Measurements from ENCODE around the gene GHRH.

The GHRH gene

DNA sequence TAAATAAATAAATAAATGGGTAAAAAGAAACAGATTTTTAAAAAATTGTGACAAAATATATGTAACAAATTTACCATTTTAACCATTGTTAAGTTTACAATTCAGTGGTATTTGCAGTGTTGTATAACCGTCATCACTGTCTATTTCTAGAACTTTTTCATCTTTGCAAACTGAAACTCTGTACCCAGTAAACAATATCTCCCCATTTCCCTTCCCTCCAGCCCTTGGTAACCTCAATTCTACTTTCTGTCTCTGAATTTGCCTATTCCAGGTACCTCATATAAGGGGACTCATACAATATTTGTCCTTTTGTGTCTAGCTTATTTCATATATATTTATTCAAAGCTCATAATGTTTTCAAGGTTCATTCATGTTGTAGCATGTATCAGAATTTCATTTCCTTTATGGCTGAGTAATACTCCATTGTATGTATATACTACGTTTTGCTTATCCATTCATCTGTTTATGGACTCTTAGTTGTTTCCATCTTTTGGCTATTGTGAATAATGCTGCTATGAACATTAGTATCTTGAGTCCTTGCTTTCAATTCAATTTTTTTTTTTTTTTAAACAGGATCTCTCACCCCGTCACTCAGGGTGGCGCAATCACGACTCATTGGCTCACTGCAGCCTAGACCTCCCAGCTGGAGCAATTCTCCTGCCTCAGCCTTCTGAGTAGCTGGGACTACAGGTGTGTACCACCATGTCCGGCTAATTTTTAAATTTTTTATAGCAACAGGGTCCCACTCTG lies 36.8 kb upstream of the GHRH start:
- no peaks in the 10 kb centered on the region for H3K27me3 ChIP-seq (ENCODE audit: control insufficient read depth in 3 of 3, insufficient read depth in 3 of 3, low read depth in 1 of 3, low read length in 3 of 3)
- H2BK120ac ChIP-seq (ENCODE audit: low read depth, low read length): no peak overlapping the region
- H3K9ac ChIP-seq (ENCODE audit: low read depth, low read length, poor library complexity): no peak overlapping the region
- H3K79me1 ChIP-seq (ENCODE audit: low read depth, low read length): peaks cover 4% of the 10 kb centered on the region
- no peak overlapping the region for H4K91ac ChIP-seq (ENCODE audit: low read depth, low read length, poor library complexity)
- H2AFZ ChIP-seq (ENCODE audit: low read length): no peak overlapping the region
- H2BK5ac ChIP-seq (ENCODE audit: low read length): no peak overlapping the region
- no peak overlapping the region for H3K4me3 ChIP-seq (ENCODE audit: low read length in 2 of 2)
- DNase-seq (ENCODE audit: low spot score): no peak
- no peak overlapping the region for H4K8ac ChIP-seq (ENCODE audit: low read depth, low read length)
- H3K9me3 ChIP-seq (replicated peaks in 1 of 2; ENCODE audit: control insufficient read depth in 2 of 2, insufficient read depth in 1 of 2, low read depth in 1 of 2, low read length in 2 of 2): peaks cover 0 to 6% of the 10 kb centered on the region in 2 donors
- H3K4me2 ChIP-seq (ENCODE audit: insufficient read depth, low read length, poor library complexity, severe bottlenecking): no peak overlapping the region
- peaks cover 13 to 74% of the 10 kb centered on the region in 2 donors for H3K36me3 ChIP-seq (replicated peaks in 1 of 2; ENCODE audit: control insufficient read depth in 2 of 2, insufficient read depth in 2 of 2, low read length in 2 of 2)
- no peak overlapping the region for H3K18ac ChIP-seq (ENCODE audit: low read length)
- H2BK12ac ChIP-seq (ENCODE audit: low read length): no peak overlapping the region
- H3K27ac ChIP-seq (replicated peaks; ENCODE audit: low read length): no peak overlapping the region
- H2BK15ac ChIP-seq (ENCODE audit: low read length): no peak overlapping the region
- H2AK5ac ChIP-seq (ENCODE audit: low read depth, low read length): no peak overlapping the region
- no peak overlapping the region for H3K4ac ChIP-seq (ENCODE audit: low read length)
- no peak overlapping the region for H3K14ac ChIP-seq (ENCODE audit: low read length)
- WGBS, 2 donors (ENCODE audit: extremely low coverage in 2 of 2, insufficient read length in 2 of 2, insufficient replicate concordance in 1 of 2): no CpG with 5 or more reads among the region's 6 CpGs
- H3K23ac ChIP-seq (ENCODE audit: low read depth, low read length, poor library complexity): no peak overlapping the region
- peaks cover 4 to 9% of the 10 kb centered on the region in 2 donors for H3K4me1 ChIP-seq (ENCODE audit: control insufficient read depth in 2 of 2, insufficient read depth in 1 of 2, low read depth in 1 of 2, low read length in 2 of 2)

DNA sequence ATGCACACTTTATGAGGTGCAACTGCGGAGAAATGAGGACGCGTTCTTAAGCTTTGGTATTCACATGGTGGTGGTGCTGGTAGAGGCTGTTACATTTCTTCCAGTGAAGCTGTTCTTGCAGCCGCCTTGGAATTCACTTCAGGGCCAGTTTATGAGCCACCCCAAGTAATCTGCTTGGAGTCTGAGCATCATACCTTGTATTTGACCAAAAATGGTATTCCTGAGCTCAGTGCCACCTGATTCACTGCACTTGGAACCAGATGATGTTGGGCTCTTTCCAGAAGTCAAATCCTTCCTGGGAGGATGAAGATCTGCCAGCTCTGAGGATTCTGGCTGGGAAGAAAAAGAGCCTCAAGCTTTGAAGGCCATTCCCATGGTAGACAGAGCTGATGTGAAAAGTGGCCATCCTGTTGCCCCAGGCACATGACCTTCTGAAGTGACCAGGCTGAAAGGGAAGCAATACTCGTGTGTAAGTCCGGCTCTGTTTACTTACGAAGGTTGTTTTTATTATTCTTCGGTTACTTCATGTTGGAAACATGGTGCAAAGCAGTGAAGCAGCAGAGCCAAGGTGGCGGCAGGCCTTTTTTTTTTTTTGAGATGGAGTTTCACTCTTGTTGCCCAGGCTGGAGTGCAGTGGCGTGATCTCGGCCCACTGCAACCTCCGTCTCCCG lies 35.6 kb upstream of the GHRH start:
- Histone ChIP-seq H3K27ac (replicated peaks; ENCODE audit: low read length) (no peak overlapping the region), H3K4me1 (ENCODE audit: control insufficient read depth in 2 of 2, insufficient read depth in 1 of 2, low read depth in 1 of 2, low read length in 2 of 2) (peaks cover 4 to 9% of the 10 kb centered on the region in 2 donors)

DNA sequence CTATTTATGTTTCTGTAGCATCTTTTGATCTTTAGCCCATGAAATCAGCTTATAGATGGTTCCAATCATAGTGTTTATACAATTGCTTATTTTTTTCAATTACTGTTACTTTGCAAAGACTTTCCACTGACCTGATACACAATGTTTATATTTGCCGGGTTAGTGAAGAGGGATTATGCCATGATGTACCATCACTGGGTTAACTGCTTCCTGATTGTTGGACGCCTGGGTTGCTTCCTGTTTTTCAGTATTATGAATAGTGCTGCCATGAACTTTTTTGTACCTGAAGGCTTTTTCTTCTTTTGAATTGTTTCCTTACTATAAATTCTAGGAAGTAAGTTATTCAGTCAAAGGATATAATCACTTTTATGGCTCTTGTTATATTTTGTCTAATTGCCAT lies 34.8 kb upstream of the GHRH start:
- Histone ChIP-seq H4K91ac (ENCODE audit: low read depth, low read length, poor library complexity) (no peak overlapping the region), H3K4me1 (ENCODE audit: control insufficient read depth in 2 of 2, insufficient read depth in 1 of 2, low read depth in 1 of 2, low read length in 2 of 2) (peaks cover 4 to 9% of the 10 kb centered on the region in 2 donors), H2BK5ac (ENCODE audit: low read length) (no peak overlapping the region), H3K4ac (ENCODE audit: low read length) (no peak overlapping the region), H3K14ac (ENCODE audit: low read length) (no peak overlapping the region), H3K4me3 (ENCODE audit: low read length in 2 of 2) (no peak overlapping the region), H3K23ac (ENCODE audit: low read depth, low read length, poor library complexity) (no peak overlapping the region), H3K27me3 (ENCODE audit: control insufficient read depth in 3 of 3, insufficient read depth in 3 of 3, low read depth in 1 of 3, low read length in 3 of 3) (no peaks in the 10 kb centered on the region), H3K9me3 (replicated peaks in 1 of 2; ENCODE audit: control insufficient read depth in 2 of 2, insufficient read depth in 1 of 2, low read depth in 1 of 2, low read length in 2 of 2) (peaks cover 3 to 15% of the 10 kb centered on the region in 2 donors), H2BK12ac (ENCODE audit: low read length) (no peak overlapping the region), H4K8ac (ENCODE audit: low read depth, low read length) (no peak overlapping the region), H2BK15ac (ENCODE audit: low read length) (no peak overlapping the region), H2AK5ac (ENCODE audit: low read depth, low read length) (no peak overlapping the region), H3K4me2 (ENCODE audit: insufficient read depth, low read length, poor library complexity, severe bottlenecking) (no peak overlapping the region), H3K27ac (replicated peaks; ENCODE audit: low read length) (no peak overlapping the region), H3K18ac (ENCODE audit: low read length) (no peak overlapping the region), H3K9ac (ENCODE audit: low read depth, low read length, poor library complexity) (no peak overlapping the region), H3K79me1 (ENCODE audit: low read depth, low read length) (peaks cover 4% of the 10 kb centered on the region), H2AFZ (ENCODE audit: low read length) (no peak overlapping the region), H2BK120ac (ENCODE audit: low read depth, low read length) (no peak overlapping the region), H3K36me3 (replicated peaks in 1 of 2; ENCODE audit: control insufficient read depth in 2 of 2, insufficient read depth in 2 of 2, low read length in 2 of 2) (peaks cover 5 to 72% of the 10 kb centered on the region in 2 donors)
- WGBS, 2 donors (ENCODE audit: extremely low coverage in 2 of 2, insufficient read length in 2 of 2, insufficient replicate concordance in 1 of 2): no CpG with 5 or more reads among the region's 2 CpGs
- no peak for DNase-seq (ENCODE audit: low spot score)

More for the DNA sequence above, 35.6 kb upstream of the GHRH start:
- H2BK12ac ChIP-seq (ENCODE audit: low read length): no peak overlapping the region
- DNase-seq (ENCODE audit: low spot score): no peak
- H3K9me3 ChIP-seq (replicated peaks in 1 of 2; ENCODE audit: control insufficient read depth in 2 of 2, insufficient read depth in 1 of 2, low read depth in 1 of 2, low read length in 2 of 2): peaks cover 3 to 15% of the 10 kb centered on the region in 2 donors
- no peak overlapping the region for H2BK5ac ChIP-seq (ENCODE audit: low read length)
- no peak overlapping the region for H3K18ac ChIP-seq (ENCODE audit: low read length)
- no peak overlapping the region for H3K4me2 ChIP-seq (ENCODE audit: insufficient read depth, low read length, poor library complexity, severe bottlenecking)
- H3K27me3 ChIP-seq (ENCODE audit: control insufficient read depth in 3 of 3, insufficient read depth in 3 of 3, low read depth in 1 of 3, low read length in 3 of 3): no peaks in the 10 kb centered on the region
- H3K4ac ChIP-seq (ENCODE audit: low read length): no peak overlapping the region
- H2BK15ac ChIP-seq (ENCODE audit: low read length): no peak overlapping the region
- WGBS, 2 donors (ENCODE audit: extremely low coverage in 2 of 2, insufficient read length in 2 of 2, insufficient replicate concordance in 1 of 2): no CpG with 5 or more reads among the region's 13 CpGs
- H3K9ac ChIP-seq (ENCODE audit: low read depth, low read length, poor library complexity): no peak overlapping the region
- H4K91ac ChIP-seq (ENCODE audit: low read depth, low read length, poor library complexity): no peak overlapping the region
- H3K23ac ChIP-seq (ENCODE audit: low read depth, low read length, poor library complexity): no peak overlapping the region
- H3K4me3 ChIP-seq (ENCODE audit: low read length in 2 of 2): no peak overlapping the region
- peaks cover 4% of the 10 kb centered on the region for H3K79me1 ChIP-seq (ENCODE audit: low read depth, low read length)
- H3K14ac ChIP-seq (ENCODE audit: low read length): no peak overlapping the region
- peaks cover 11 to 72% of the 10 kb centered on the region in 2 donors for H3K36me3 ChIP-seq (replicated peaks in 1 of 2; ENCODE audit: control insufficient read depth in 2 of 2, insufficient read depth in 2 of 2, low read length in 2 of 2)
- H2AFZ ChIP-seq (ENCODE audit: low read length): no peak overlapping the region
- H4K8ac ChIP-seq (ENCODE audit: low read depth, low read length): no peak overlapping the region
- H2BK120ac ChIP-seq (ENCODE audit: low read depth, low read length): no peak overlapping the region
- no peak overlapping the region for H2AK5ac ChIP-seq (ENCODE audit: low read depth, low read length)

DNA sequence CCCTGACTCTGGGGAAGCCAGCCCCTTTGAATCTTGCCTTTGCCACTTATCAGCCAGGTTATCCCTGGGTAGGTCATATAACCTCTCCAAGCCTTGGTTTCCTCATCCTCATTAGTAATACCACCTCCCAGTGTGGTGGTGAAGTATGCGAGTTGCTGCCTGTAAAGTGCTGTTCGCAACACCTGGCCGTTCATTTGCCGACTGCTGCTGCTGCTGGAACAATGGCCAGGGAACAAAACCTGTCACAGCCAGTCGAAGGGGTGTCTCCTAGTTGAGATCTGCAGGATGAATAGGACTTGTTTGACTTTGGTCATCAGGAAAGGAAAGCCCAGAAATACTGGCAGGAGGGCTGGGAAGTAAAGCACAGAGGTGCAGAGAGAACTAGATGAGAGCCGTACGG lies 34.0 kb upstream of the GHRH start:
- peaks cover 4% of the 10 kb centered on the region for H3K79me1 ChIP-seq (ENCODE audit: low read depth, low read length)

More for the DNA sequence above, 34.0 kb upstream of the GHRH start:
- no peak overlapping the region for H2BK5ac ChIP-seq (ENCODE audit: low read length)
- no CpG with 5 or more reads among the region's 7 CpGs for WGBS, 2 donors (ENCODE audit: extremely low coverage in 2 of 2, insufficient read length in 2 of 2, insufficient replicate concordance in 1 of 2)
- H3K18ac ChIP-seq (ENCODE audit: low read length): no peak overlapping the region
- H3K4ac ChIP-seq (ENCODE audit: low read length): no peak overlapping the region
- H2BK120ac ChIP-seq (ENCODE audit: low read depth, low read length): no peak overlapping the region
- H3K36me3 ChIP-seq (replicated peaks in 1 of 2; ENCODE audit: control insufficient read depth in 2 of 2, insufficient read depth in 2 of 2, low read length in 2 of 2): peaks cover 2 to 68% of the 10 kb centered on the region in 2 donors
- no peak overlapping the region for H2AK5ac ChIP-seq (ENCODE audit: low read depth, low read length)
- H3K9me3 ChIP-seq (replicated peaks in 1 of 2; ENCODE audit: control insufficient read depth in 2 of 2, insufficient read depth in 1 of 2, low read depth in 1 of 2, low read length in 2 of 2): peaks cover 3 to 15% of the 10 kb centered on the region in 2 donors
- peaks cover 4 to 9% of the 10 kb centered on the region in 2 donors for H3K4me1 ChIP-seq (ENCODE audit: control insufficient read depth in 2 of 2, insufficient read depth in 1 of 2, low read depth in 1 of 2, low read length in 2 of 2)
- DNase-seq (ENCODE audit: low spot score): no peak
- H3K9ac ChIP-seq (ENCODE audit: low read depth, low read length, poor library complexity): no peak overlapping the region
- H3K14ac ChIP-seq (ENCODE audit: low read length): no peak overlapping the region
- H3K27ac ChIP-seq (replicated peaks; ENCODE audit: low read length): peak overlapping the region; percentile 14
- no peak overlapping the region for H2BK15ac ChIP-seq (ENCODE audit: low read length)
- H3K4me3 ChIP-seq (ENCODE audit: low read length in 2 of 2): no peak overlapping the region
- H2AFZ ChIP-seq (ENCODE audit: low read length): no peak overlapping the region
- H2BK12ac ChIP-seq (ENCODE audit: low read length): no peak overlapping the region
- no peak overlapping the region for H3K23ac ChIP-seq (ENCODE audit: low read depth, low read length, poor library complexity)
- H3K27me3 ChIP-seq (ENCODE audit: control insufficient read depth in 3 of 3, insufficient read depth in 3 of 3, low read depth in 1 of 3, low read length in 3 of 3): no peaks in the 10 kb centered on the region
- no peak overlapping the region for H4K91ac ChIP-seq (ENCODE audit: low read depth, low read length, poor library complexity)
- no peak overlapping the region for H4K8ac ChIP-seq (ENCODE audit: low read depth, low read length)
- no peak overlapping the region for H3K4me2 ChIP-seq (ENCODE audit: insufficient read depth, low read length, poor library complexity, severe bottlenecking)
